GM19238 (cell line): ENCODE results near the gene PDCD11.
A peak's percentile ranks its signal among the peaks of the same experiment; 100 is the strongest.

Experiments used
- DNase-seq: peaks from one replicate; pipeline ENCODE4 v3.0.0; 2011; ENCODE audit warnings: low spot score; ENCODE audit not compliant: insufficient read length

The PDCD11 gene

GRCh38 chr10:103450201-103450695 is 53.8 kb downstream of the PDCD11 start:
- no peak for DNase-seq

GRCh38 chr10:103451091-103451813 is 54.8 kb downstream of the PDCD11 start:
- peak; percentile 63 for DNase-seq

DNA sequence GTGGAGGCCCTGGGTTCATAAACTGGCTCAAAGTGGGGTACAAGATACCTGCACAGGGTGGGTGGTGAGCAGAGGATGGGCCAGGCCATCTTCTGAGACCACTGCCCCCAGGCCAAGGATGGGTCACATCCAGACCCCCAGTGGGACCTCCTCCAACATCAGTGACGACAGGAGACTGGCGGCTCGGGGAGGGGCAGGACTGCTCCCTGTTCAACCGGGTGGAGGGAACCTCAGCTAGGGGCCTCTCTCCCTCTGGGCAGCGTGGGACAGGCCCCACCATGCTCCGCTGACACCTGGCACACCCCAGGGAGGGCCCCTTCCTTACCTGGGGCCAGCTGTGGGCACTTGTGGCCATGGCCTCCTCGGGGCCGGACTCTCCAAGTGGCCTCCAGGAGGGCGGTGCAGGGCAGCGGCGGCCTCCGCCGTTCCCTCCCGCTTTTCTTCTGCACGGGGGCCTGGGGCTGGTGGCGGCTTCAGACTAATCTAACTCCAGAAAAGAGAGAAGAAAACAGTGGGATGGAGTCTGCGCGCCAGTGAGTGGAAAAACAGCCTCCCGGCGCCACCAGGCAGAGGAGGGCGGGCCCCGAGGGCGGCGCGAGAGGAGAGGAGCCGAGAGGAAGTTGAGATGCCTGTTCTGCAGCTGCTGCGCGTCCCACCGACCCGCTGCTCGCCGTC is 55.5 kb downstream of the PDCD11 start, which contains the start of gene CALHM2:
Gene CALHM2, minus strand, starts transcription at position 540 of the 675 bp plus-strand sequence. CDS start 2,429 bp downstream, outside the sequence.
- DNase-seq = peak; percentile 90

DNA sequence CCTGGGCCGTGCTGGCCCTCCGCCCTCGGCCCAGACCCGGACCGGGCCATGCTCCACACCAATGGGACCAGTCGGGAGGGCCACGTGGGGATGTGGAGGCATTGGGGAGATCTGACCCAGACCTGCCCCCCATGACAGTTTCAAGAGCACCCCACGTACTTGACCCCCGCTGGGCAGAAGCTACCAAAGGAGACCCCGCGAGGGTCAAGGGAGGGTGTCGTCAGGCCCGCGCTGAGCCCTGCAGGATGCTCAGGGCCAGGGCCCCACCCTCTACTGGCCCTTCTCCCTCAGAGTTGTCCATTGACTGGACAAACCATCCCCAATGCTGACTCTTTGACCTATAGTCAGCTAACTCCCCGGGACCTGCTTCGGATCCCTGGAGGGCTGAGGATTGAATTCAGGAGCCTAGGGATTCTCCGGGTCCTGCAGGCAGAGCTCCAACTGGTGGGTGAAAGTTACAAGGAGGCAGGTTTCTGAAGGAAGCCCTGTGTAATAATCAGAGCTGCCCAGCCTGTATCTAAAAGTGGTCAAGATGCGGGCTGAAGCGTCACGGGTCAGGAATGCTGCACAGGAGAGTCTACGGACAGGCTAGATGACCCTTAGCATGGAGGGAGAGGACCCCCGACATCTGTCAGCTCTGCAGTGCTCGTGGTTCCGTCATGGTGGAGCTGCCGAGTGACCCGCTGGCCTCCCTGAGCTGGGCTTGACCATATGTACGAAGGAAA is 56.2 kb downstream of the PDCD11 start:
- DNase-seq = no peak

DNA sequence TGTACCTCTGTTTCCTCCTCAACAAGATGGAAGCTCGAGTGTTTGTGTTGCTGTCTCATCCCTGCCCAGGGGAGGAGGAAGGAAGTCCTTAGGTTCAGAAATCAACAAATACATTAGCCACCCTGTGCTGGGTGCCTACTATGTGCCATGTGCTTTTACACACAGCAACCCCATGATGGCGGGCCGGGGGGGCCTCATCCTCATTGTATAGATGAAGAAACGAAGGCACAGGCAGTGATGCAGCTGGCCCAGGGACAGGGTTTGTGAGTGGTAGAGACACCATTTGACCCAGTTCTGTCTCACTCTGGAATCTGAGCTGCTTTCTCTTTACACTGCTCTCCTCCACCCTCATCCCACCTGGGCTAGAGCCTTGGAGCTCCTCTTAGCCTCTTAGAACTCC is 57.6 kb downstream of the PDCD11 start:
- DNase-seq = no peak

GRCh38 chr10:103455235-103455634 is 58.8 kb downstream of the PDCD11 start:
- no peak for DNase-seq

- DNase-seq = no peak
Observed at GRCh38 chr10:103456074-103456660, 59.7 kb downstream of the PDCD11 start.

GRCh38 chr10:103457176-103457712 is 60.8 kb downstream of the PDCD11 start:
- DNase-seq = no peak

DNA sequence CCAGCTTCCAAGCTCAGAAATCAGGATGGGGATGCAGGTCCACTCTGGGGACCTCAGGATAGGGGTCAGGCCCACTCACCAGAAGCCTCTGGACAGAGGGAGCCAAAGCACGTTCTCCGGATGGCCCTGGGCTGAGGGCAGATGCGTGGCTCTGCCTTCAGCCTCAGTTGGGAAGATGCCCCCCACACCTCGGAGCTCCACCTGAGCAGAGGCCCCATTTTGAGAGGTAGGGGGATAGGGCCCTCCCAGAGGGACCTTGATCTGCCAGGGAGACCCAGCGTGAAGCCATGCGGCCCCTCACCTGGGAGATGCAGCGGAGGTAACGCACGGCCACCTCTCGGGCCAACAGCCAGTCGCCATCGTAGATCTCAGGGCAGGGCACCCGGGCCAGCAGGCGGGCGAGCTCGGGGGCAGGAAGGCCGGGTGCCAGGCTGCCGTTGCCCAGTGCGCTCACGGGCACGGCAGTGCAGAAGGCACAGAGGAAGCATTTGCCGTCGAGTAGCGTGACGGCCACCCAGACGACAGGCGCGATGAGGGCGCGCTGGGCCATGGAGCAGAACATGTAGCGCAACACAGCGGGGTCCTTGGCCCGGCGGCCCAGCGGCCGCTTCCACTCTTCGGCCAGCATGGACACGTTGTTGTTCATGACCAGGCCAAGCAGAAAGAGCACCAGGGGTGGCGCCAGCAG is 61.6 kb downstream of the PDCD11 start:
- DNase-seq = no peak

GRCh38 chr10:103458720-103459119 is 62.3 kb downstream of the PDCD11 start, which contains the start of gene CALHM1:
Gene CALHM1, minus strand, starts transcription at chr10:103458900. Its CDS starts 149 bp downstream, at chr10:103458751.
- DNase-seq = peak; percentile 69

DNA sequence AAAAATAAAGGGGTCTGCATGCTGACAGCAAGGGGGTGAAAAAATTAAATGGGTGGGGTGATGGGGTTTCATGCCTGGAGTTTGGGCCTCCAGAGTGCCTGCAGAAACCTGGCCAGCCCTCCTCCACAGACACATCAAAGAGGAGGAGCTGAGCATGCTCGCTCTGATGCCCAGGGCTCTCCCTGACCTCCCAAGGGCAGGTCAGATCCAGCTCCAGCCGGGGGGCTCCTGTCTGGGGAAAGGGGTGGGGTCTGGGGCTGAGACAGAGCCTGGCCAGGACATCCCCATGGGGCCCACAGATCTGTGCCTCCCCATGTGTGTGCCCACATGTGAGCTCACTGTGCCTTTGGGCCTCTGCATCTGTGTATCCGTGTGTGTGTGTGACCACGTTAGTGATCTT is 63.2 kb downstream of the PDCD11 start:
- DNase-seq = no peak

DNA sequence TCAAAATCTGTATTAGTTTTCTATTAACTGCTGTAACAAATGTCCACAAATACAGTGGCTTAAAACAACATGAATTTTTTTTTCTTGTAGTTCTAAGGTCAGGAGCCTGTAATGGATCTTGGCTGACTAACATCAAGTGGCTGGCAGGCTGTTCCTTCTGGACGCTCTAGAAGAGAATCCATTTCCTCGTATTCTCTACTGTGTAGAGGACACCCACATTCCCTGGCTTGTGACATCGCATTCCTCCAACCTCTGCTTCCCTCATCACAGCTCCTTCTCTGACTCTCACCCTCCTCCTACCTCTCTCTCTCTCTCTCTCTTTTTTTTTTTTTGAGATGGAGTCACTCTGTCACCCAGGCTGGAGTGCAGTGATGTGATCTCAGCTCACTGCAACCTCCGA is 67.1 kb downstream of the PDCD11 start:
- no peak for DNase-seq

DNA sequence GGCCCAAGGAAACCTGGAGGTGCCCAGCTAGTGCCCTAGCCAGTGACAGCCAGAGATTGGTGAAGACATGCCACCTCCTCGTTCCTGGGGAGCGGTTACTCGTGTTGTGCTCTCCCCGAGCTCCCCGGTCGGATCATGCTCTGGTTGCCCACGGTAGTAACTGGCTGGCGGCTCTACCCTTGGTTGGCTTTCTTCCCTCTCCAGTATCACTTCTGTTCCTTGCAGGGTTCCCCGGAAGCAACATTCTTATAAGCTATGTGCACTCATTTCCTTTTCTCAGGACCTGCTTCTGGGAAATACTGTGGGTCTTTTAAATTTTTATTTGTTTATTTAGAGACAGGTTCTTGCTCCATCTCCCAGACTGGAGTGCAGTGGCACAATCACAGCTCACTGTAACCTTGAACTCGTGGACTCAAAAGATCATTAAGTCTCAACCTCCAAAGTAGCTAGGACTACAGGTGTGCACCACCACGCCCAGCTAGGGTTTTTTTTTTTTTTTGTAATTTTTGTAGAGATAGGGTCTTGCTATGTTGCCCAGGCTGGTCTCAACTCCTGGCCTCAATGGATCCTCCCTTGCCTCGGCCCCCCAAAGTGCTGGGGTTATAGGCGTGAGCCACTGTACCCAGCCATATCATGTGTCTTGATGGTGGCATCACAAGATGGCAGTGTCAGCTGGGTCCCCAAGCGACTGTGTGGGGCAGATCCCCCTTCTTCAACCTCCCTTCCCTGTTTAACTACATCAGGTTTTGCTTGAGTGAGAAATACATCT is 69.2 kb downstream of the PDCD11 start:
- no peak for DNase-seq

DNA sequence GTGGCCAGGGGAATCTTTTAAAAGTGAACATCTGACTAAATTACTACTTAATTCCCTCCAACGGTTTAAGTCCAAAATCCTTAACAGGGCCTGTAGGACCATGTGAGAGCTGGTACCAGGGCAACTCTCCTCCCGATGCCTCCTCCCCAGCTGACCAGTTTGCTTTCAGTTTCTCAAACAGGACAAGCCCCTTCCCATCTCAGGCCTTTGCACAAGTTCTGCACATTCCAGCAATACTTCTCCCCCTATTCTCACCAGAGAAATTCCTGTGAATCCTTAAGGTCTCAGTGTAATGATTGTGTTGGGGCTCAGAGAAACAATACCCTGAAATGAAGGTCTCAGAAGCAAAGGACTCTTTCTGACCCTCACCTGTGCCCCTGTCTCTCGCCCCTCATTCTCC is 70.3 kb downstream of the PDCD11 start:
- no peak for DNase-seq

GRCh38 chr10:103467406-103467805 is 71.0 kb downstream of the PDCD11 start:
- no peak for DNase-seq

DNA sequence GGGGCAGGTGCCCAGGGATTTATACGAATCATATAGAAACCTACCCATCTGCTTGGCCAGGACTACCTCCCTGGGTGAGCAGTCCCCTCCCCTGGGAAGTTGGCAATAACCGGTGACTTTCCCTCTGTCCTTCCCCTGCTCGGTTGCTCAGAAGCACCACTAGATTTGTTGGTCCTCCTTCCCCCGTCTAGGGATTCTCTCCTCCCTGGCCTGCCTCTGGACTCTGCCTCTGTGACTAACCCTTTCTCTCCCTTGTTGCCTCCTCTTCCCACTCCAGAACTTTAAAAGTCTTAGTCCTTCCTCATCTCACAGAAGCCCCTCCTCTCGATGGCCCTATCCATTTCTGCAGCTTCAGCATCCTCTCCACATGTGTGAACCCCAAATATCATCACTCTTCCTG is 72.8 kb downstream of the PDCD11 start:
- no peak for DNase-seq

DNA sequence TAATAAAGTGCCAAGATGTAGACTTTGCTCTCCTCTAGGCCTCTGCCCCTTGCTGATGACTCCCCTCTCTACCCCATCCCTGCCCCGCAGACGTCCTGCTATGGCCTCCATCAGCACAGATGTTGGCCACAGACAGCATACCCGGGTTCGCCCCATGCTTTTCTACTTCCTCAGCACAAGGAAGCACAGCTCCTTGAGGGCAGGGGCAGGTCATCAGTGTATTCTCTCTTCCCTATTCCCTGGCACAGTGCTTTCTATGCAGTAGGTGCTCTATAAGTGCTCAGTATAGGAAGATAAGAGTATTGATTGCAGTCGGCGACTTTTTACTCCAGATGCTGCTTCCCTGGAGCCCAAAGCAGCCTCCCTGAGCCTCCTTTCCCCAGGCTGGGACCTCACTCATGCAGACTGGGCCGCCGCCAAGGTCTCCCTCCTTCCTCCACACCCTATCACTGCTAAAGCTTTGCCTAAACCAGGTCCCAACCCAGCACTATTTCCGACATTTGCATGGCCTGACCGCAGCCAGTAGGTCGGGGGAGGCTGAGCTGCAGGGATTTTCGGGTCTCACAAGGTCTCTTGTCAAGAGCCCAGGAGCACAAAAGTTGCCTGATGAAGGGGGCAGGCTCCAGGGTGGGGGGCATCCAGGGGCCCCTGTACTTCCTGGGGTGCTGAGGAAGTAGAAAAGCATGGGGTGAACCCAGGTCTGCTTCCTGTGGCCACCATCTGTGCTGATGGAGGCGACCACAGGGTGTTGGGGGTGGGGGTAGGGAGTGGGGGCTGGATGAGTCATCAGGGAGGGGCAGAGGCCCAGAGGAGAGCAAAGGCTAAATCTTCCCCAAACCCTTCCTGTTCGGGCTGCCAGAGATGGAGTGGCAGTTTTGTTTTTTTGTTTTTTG is 74.6 kb downstream of the PDCD11 start:
- DNase-seq = peak; percentile 87

DNA sequence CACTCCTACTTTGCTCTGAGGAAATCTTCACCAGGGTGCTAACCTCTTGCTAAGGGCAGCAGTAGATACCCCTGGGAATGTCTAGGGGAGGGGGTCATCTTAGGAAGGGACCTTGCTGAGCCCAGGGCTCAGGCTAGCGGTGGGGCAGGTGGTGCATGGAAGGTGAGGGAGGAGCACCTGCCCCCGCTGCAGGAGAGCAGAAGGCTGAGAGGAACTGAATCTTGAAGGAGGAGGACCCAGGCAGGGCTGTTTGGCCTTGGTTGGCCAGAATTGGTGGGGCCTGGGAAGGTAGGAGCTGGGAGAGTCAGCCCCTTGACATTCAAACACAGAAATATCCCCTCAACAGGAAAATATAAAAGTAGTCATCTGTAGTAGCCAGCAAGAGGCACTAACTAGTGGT is 75.6 kb downstream of the PDCD11 start:
- peak; percentile 50 for DNase-seq

DNA sequence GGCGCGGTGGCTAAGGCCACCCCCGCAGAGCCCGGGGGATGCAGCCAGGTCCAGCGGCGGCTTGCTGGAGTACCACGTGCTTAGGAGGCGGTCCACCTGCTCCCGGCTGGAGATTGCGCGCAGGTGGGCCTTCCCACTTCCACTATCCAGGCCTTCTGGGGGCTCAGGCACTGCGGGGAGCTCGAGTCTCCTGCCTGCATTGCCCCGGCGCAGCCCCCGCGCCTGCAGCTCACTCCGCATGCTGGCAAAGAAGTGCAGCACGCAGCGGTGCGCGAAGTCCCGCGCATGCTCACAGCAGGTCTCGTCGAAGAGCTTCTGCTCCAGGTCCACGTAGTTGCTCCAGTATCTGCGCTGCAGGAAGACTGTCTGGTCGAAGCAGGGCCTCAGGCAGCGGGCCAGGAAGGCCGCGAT is 76.8 kb downstream of the PDCD11 start:
- no peak for DNase-seq
